ENCODE measurements around the gene HS6ST3.
"Not testable (repeated sequence)": the region's sequence is repeated elsewhere in the genome, so short reads cannot be mapped to it uniquely, and the experiment has no call there.

The HS6ST3 gene

GRCh38 chr13:96089749-96090239, at the start of gene HS6ST3:
Gene HS6ST3 (plus strand): TSS chr13:96090107.
- no peak for DNase-seq

DNA sequence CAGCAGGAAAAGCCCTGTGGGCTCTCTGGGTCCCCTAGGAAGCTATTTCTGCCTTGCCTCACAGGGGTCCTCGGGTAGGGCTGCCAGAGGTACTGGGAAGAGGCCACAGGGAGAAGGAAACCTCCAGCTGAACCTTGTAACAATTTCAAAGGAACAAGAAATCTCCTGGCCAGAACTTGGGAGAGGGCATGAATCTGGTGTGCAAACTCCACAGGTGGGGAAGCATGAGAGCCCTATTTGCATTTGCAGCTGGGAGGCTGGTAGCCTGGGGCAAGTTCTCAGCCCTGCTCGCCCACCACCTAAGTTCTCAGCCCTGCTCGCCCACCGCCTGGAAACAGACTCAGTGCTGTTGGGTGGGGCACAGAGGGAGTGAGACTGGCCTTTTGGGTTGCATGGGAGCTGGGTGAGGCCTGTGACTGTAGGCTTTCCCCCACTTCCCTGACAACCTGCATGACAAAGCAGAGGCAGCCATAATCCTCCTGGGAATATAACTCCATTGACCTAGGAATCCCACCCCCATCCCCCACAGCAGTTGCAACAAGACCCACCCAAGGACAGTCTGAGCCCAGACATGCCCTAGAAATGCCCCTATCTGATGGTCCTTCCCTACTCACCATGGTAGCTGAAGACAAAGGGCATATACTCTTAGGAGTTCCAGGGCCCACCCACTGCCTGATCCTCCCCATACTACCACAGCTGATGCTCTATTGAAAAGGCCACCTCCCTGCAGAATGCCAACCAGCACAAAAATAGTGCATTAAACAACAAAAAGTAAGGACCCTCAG, 48.4 kb upstream of the HS6ST3 start:
- no peak for DNase-seq

- no peak for DNase-seq
Observed at GRCh38 chr13:96044238-96044637, 45.7 kb upstream of the HS6ST3 start.

DNA sequence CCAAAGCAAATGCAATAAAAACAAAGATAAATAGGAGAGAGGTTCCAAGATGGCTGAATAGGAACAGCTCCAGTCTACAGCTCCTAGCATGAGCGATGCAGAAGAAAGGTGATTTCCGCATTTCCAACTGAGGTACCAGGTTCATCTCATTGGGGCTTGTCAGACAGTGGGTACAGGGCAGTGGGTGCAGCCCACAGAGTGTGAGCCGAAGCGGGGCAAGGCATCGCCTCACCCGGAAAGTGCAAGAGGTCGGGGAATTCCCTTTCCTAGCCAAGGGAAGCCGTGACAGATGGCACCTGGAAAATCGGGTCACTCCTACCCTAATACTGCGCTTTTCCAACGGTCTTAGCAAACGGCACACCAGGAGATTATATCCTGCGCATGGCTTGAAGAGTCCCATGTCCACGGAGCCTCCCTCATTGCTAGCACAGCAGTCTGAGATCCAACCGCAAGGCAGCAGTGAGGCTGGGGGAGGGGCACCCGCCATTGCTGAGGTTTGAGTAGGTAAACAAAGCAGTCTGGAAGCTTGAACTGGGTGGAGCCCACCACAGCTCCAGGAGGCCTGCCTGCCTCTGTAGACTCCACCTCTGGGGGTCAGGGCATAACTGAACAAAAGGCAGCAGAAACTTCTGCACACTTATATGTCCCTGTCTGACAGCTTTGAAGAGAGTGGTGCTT, 43.3 kb upstream of the HS6ST3 start:
- not testable (repeated sequence) for DNase-seq

GRCh38 chr13:96050955-96051354, 39.0 kb upstream of the HS6ST3 start:
- not testable (repeated sequence) for DNase-seq

DNA sequence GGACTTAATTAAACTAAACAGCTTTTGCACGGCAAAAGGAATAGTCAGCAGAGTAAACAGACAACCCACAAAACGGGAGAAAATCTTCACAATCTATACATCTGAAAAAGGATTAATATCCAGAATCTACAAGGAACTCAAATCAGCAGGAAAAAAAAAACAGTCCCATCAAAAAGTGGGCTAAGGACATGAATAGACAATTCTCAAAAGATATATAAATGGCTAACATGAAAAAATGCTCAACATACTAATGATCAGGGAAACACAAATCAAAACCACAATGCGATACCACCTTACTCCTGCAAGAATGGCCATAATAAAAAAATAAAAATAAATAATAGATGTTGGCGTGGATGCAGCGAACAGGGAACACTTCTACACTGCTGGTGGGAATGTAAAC, 38.4 kb upstream of the HS6ST3 start:
- DNase-seq: not testable (repeated sequence)

DNA sequence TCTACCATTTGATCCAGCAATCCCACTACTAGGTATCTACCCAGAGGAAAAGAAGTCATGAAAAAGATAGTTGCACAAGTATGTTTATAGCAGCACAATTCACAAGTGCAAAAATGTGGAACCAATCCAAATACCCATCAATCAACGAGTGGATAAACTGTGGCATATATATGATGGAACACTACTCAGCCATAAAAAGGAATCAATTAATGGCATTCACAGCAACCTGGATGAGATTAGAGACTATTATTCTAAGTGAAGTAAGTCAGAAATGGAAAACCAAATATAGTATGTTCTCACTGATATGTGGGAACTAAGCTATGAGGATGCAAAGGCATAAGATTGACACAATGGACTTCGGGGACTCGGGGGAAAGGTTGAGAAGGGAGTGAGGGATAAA, 38.0 kb upstream of the HS6ST3 start:
- DNase-seq: not testable (repeated sequence)

DNA sequence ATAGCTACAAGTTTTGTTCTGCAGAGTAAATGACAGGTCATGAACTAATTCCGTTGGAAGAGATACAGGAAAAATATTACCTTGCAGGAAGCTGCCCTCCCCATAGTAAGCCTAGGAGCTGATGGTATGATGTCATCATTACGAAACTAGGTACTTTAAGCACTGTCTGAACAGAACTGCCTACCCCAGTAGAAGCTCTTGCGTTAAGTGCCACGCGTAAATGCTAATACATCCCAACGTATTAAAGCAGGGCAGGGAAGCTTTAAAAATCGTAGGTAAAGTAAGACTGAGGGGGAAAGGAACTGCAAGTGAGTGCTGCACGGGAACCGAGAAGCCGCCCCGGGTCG, 37.3 kb upstream of the HS6ST3 start:
- no peak for DNase-seq

DNA sequence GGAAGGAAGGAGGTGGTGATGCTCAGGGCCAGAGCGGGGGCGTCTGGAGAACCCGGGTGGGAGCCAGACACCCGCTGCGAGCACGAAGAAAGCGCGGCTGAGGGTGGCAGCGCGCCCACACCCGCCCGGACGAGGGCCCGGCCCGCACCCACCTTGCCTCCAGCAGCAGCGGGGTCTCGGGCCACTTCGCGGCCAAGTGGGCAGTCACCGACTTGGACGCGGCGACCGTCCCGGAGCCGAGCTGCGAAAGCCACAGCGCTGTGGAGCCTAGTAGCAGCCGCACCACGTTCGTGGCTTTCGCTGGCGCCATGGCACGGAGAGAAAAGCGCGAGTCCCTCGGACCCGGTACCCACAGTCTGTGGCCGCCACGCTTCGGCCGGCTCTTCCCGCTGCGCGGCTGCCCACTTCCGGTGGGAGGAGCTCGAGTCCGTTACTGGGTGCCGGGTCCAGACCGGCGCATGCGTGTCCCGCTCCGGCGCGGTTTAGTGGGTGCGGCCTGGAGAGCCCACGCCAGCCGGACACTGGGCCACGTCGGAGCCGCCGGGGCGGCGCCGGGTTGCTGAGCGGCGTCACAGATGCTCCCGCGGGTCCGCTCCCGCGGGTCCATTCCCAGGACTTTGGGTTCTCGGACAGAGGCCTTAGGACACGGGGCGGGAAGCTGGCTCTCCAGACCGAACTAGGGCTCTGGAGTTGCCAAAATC, 36.8 kb upstream of the HS6ST3 start, which contains the start of gene UGGT2:
Gene UGGT2 (minus strand): TSS at position 399 of the 701 bp plus-strand sequence. CDS start 89 bp downstream, at position 310.
- no peak for DNase-seq

- DNase-seq: no peak
Observed at GRCh38 chr13:96065849-96066248, 24.1 kb upstream of the HS6ST3 start.

GRCh38 chr13:96068729-96069128, 21.2 kb upstream of the HS6ST3 start:
- no peak for DNase-seq

- no peak for DNase-seq
Observed at GRCh38 chr13:96071504-96071903, 18.4 kb upstream of the HS6ST3 start.

GRCh38 chr13:96072392-96072791, 17.5 kb upstream of the HS6ST3 start:
- no peak for DNase-seq

- DNase-seq: no peak
Observed at GRCh38 chr13:96075953-96076543, 13.9 kb upstream of the HS6ST3 start.

- no peak for DNase-seq
Observed at GRCh38 chr13:96080676-96081075, 9.2 kb upstream of the HS6ST3 start.

- no peak for DNase-seq
Observed at GRCh38 chr13:96081888-96082287, 8.0 kb upstream of the HS6ST3 start.

GRCh38 chr13:96082640-96083039, 7.3 kb upstream of the HS6ST3 start:
- DNase-seq: no peak

GRCh38 chr13:96086736-96087135, 3.2 kb upstream of the HS6ST3 start:
- DNase-seq: no peak

DNA sequence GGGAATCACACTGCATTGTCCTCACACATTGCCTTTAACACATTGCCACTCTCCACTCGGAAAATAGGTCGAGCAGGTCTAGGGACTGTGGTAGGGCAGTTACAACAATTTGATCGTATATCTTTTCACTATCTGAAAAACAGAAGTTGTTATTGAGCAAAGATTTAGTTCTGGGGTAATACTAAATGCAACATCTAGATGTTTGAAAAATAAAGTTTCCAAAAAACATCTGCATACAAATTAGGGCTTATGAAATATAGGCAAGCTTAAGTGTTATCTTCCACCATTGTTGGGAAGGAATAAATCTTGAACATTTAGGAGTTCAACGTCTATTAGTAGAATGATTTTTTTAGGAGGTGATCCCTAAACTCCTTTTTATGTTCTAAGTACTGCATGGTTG, 768 bp upstream of the HS6ST3 start:
- DNase-seq: no peak

DNA sequence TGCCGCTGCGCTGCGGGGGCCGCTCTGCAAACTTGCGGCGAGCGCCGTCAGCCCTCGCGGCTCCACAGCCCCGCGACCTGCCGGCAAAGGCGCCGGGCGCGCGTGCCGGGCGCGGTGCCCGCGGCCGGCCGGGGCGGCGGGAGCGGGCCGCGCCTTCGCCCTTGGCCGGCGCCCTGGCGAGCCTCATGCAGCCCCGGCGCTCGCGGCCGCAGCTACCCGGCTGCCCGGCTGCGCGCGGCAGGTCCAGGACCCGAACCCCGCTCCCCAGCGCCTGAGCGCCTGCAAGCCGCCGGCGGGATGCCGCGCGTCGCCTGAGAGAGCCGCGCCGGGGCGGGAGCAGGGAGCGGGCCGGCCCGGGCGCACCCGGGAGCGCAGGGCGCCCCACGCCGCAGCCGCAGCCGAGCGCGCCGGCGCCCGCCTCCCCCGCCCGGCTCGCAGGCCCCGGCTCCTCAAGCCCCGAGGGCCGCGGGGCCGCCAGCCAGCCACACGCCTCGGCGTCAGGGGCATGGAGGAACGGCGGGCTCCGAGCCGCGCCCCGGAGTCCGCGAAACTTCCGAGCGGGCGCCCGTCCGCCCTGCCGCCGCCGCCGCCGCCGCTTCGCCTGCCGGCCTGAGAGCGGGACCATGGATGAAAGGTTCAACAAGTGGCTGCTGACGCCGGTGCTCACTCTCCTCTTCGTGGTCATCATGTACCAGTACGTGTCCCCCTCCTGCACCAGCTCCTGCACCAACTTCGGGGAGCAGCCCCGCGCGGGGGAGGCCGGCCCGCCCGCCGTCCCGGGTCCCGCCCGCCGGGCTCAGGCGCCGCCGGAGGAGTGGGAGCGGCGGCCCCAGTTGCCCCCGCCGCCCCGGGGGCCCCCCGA, 564 bp downstream of the HS6ST3 start:
- DNase-seq: no peak

DNA sequence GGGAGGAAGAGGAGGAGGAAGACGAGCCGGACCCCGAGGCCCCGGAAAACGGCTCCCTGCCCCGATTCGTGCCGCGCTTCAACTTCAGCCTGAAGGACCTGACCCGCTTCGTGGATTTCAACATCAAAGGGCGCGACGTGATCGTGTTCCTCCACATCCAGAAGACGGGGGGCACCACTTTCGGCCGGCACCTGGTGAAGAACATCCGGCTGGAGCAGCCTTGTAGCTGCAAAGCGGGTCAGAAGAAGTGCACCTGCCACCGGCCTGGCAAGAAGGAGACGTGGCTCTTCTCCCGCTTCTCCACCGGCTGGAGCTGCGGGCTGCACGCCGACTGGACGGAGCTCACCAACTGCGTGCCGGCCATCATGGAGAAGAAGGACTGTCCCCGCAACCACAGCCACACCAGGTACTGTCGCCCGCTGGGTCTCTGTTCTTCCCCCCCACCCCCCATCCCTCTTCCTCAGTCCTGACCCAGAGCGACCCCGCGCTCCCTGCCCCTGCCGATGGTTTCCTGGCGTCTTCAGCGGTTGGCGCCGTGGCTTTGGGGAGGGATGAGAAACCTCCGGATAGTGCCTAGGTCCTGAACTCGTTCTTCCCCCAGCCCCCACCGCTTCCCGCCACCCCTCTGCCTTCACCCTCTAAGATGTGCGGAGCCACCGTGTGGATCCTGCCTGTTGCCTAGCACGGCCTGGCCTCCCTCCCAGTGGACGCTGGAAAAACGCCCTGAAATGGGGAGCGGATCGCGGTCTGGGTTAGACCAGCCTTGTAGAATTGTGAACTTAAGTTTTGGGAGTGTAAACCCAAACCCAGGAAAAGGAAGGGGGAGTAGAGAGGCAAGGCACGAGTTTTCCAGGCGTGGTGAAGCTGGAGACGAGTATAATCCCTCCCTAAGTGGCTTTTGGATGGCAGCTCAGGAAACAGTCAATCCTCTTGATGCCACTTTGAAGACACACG, 1.5 kb downstream of the HS6ST3 start:
- DNase-seq: no peak

Data from activated T-cell treated with anti-CD3 and anti-CD28 coated beads, Interleukin-2, amount 50 U/mL, for 1 hour (primary cell).